SK-N-MC (cell line): ENCODE measurements around the gene VPS39.

Source experiments
- DNase-seq: peaks from one replicate; pipeline ENCODE4 v3.0.0-alpha.2; 2011; ENCODE audit warnings: low read depth, low spot score
- H3K27ac ChIP-seq: fragments of 200-600 bp; sonication (generic); 2 replicates; pipeline ENCODE4 v1.5.1; 2016; ENCODE audit warnings: mixed run types
- H3K36me3 ChIP-seq: fragments of 200-600 bp; sonication (generic); 2 replicates; pipeline ENCODE4 v1.6.1; 2017; ENCODE audit warnings: antibody characterized with exemption, low read length, mixed read lengths; ENCODE audit not compliant: insufficient read depth
- H3K4me3 ChIP-seq: fragments of 200-600 bp; sonication (generic); 2 replicates; pipeline ENCODE4 v1.5.1; 2016
- H3K9ac ChIP-seq: fragments of 200-600 bp; sonication (generic); 2 replicates; pipeline ENCODE4 v1.8.0; 2017; ENCODE audit warnings: mixed run types, mixed read lengths; ENCODE audit not compliant: insufficient read length
- H3K9me3 ChIP-seq: fragments of 200-600 bp; sonication (generic); 2 replicates; pipeline ENCODE4 v1.6.1; 2017; ENCODE audit warnings: low read depth, mild to moderate bottlenecking, antibody characterized with exemption, low read length, moderate library complexity, mixed read lengths
- EZH2 ChIP-seq: fragments of 200-600 bp; sonication (generic); IDR thresholded peaks from one replicate; pipeline ENCODE4 v1.6.1; 2017; ENCODE audit warnings: antibody characterized with exemption
- FOXP2 ChIP-seq: optimal IDR thresholded peaks from 2 replicates; pipeline ENCODE3; 2011; ENCODE audit warnings: mild to moderate bottlenecking, moderate library complexity; ENCODE audit not compliant: insufficient read depth; ENCODE audit errors: extremely low read length, control extremely low read depth
- POLR2AphosphoS5 ChIP-seq: IDR thresholded peaks from 2 replicates; pipeline ENCODE4 v1.6.1; 2012; ENCODE audit warnings: mild to moderate bottlenecking, low read depth, low read length, borderline replicate concordance

The VPS39 gene

GRCh38 chr15:42158941-42159340, 49.2 kb downstream of the VPS39 start:
- DNase-seq = no peak
- H3K9ac ChIP-seq = no peak overlapping the region
- no peak overlapping the region for H3K4me3 ChIP-seq
- H3K9me3 ChIP-seq = no peaks in the 10 kb centered on the region
- TF ChIP-seq EZH2 (no peak), FOXP2 (no peak), POLR2AphosphoS5 (no peak)
- peaks cover 40% of the 10 kb centered on the region; the same call in 1 of the 2 replicates for H3K36me3 ChIP-seq
- no peak overlapping the region for H3K27ac ChIP-seq

- no peaks in the 10 kb centered on the region for H3K9me3 ChIP-seq
- DNase-seq = no peak
- no peak for TF ChIP-seq EZH2
- no peak for TF ChIP-seq FOXP2
- H3K27ac ChIP-seq = no peak overlapping the region
- peaks cover 32% of the 10 kb centered on the region; the same call in 1 of the 2 replicates for H3K36me3 ChIP-seq
- H3K9ac ChIP-seq = no peak overlapping the region
- H3K4me3 ChIP-seq = no peak overlapping the region
Measured at GRCh38 chr15:42157981-42158765, 49.9 kb downstream of the VPS39 start.

- H3K4me3 ChIP-seq = no peak overlapping the region
- H3K9ac ChIP-seq = no peak overlapping the region
- no peak for TF ChIP-seq EZH2
- no peak for TF ChIP-seq FOXP2
- no peak for TF ChIP-seq POLR2AphosphoS5
- DNase-seq = no peak
- H3K36me3 ChIP-seq = peaks cover 26% of the 10 kb centered on the region; the same call in 1 of the 2 replicates
- no peak overlapping the region for H3K27ac ChIP-seq
- no peaks in the 10 kb centered on the region for H3K9me3 ChIP-seq
Measured at GRCh38 chr15:42157381-42157780, 50.7 kb downstream of the VPS39 start.

- no peak for DNase-seq
- Histone ChIP-seq H3K9me3 (no peaks in the 10 kb centered on the region), H3K27ac (no peak within 1 kb of the TSS), H3K9ac (no peak within 1 kb of the TSS), H3K36me3 (peaks cover 17% of the 10 kb centered on the region; the same call in 1 of the 2 replicates), H3K4me3 (no peak within 1 kb of the TSS)
- TF ChIP-seq FOXP2 (no peak), EZH2 (no peak), POLR2AphosphoS5 (no peak)
Measured at GRCh38 chr15:42156243-42156922, 51.7 kb downstream of the VPS39 start, which contains the start of gene PLA2G4F. TSS of gene PLA2G4F (minus strand) at chr15:42156636. CDS start at chr15:42156549, 87 bp downstream.

GRCh38 chr15:42155546-42156242, 52.4 kb downstream of the VPS39 start:
- no peak overlapping the region for H3K4me3 ChIP-seq
- H3K9me3 ChIP-seq = no peaks in the 10 kb centered on the region
- DNase-seq = no peak
- no peak overlapping the region for H3K27ac ChIP-seq
- peaks cover 10% of the 10 kb centered on the region; the same call in 1 of the 2 replicates for H3K36me3 ChIP-seq
- no peak for TF ChIP-seq POLR2AphosphoS5
- no peak for TF ChIP-seq FOXP2
- no peak for TF ChIP-seq EZH2
- no peak overlapping the region for H3K9ac ChIP-seq

GRCh38 chr15:42154956-42155355, 53.1 kb downstream of the VPS39 start:
- no peak overlapping the region for H3K4me3 ChIP-seq
- no peak overlapping the region for H3K9ac ChIP-seq
- no peak for DNase-seq
- H3K36me3 ChIP-seq = peaks cover 2% of the 10 kb centered on the region; the same call in 1 of the 2 replicates
- H3K9me3 ChIP-seq = no peaks in the 10 kb centered on the region
- H3K27ac ChIP-seq = no peak overlapping the region
- no peak for TF ChIP-seq FOXP2
- TF ChIP-seq EZH2 = no peak
- no peak for TF ChIP-seq POLR2AphosphoS5

- no peaks in the 10 kb centered on the region; the same call in 1 of the 2 replicates for H3K36me3 ChIP-seq
- no peak for DNase-seq
- no peak overlapping the region for H3K27ac ChIP-seq
- no peaks in the 10 kb centered on the region for H3K9me3 ChIP-seq
- H3K9ac ChIP-seq = no peak overlapping the region
- TF ChIP-seq EZH2 = no peak
- TF ChIP-seq POLR2AphosphoS5 = no peak
- no peak for TF ChIP-seq FOXP2
- H3K4me3 ChIP-seq = no peak overlapping the region
Measured at GRCh38 chr15:42154212-42154941, 53.7 kb downstream of the VPS39 start.

GRCh38 chr15:42153874-42154211, 54.3 kb downstream of the VPS39 start:
- Histone ChIP-seq H3K4me3 (no peak overlapping the region), H3K27ac (no peak overlapping the region), H3K36me3 (no peaks in the 10 kb centered on the region; the same call in 1 of the 2 replicates), H3K9me3 (no peaks in the 10 kb centered on the region), H3K9ac (no peak overlapping the region)
- TF ChIP-seq POLR2AphosphoS5 (no peak), FOXP2 (no peak), EZH2 (no peak)
- no peak for DNase-seq
